Activated naive CD4-positive, alpha-beta T cell treated with anti-CD3 and anti-CD28 coated beads for 36 hours (primary cell): Measurements from ENCODE around the gene TMEM208. TPM values are rescaled to one million over a fixed set of nuclear protein-coding genes. Genes with fewer than 3 reads are reported as not detected.

Source experiments
- CTCF ChIA-PET: fragments of 350-600 bp; sonication (Branson Sonifier 250); formaldehyde crosslinking; loops from one replicate; lab custom pipeline; 2021; ENCODE audit warnings: antibody characterized with exemption; lab: Charles Lee
- DNase-seq: peaks from one replicate; pipeline ENCODE4 v3.0.0-alpha.2; 2020
- H3K27ac Mint-ChIP-seq: one replicate; pipeline ENCODE4 v1.8.0; 2021; ENCODE audit warnings: mild to moderate bottlenecking, mixed read lengths
- H3K27me3 Mint-ChIP-seq: one replicate; pipeline ENCODE4 v1.8.0; 2021; ENCODE audit warnings: low read depth, mixed read lengths
- H3K36me3 Mint-ChIP-seq: one replicate; pipeline ENCODE4 v1.8.0; 2021; ENCODE audit warnings: low read depth, mixed read lengths
- H3K4me1 Mint-ChIP-seq: one replicate; pipeline ENCODE4 v1.8.0; 2021; ENCODE audit warnings: low read depth, mixed read lengths
- H3K4me3 Mint-ChIP-seq: one replicate; pipeline ENCODE4 v1.8.0; 2021; ENCODE audit warnings: mild to moderate bottlenecking, moderate library complexity, mixed read lengths
- H3K9me3 Mint-ChIP-seq: one replicate; pipeline ENCODE4 v1.8.0; 2021; ENCODE audit warnings: mixed read lengths
- intact Hi-C: fragments of 100-400 bp; cut with micrococcal nuclease; formaldehyde crosslinking; loops from one replicate; pipeline ENCODE4 v1.15.1; 2023
- total RNA-seq, 2 experiments: library from RNA; stranded (reverse); gene quantifications; one replicate each; pipeline ENCODE4 v1.2.3, GENCODE V29; 2021

The TMEM208 gene
- total RNA-seq, 2 experiments from 2014 or later = 24.6 to 29.4 TPM

GRCh38 chr16:67243481-67243880, 16.6 kb downstream of the TMEM208 start:
- CTCF ChIA-PET = interaction anchor here (0.6 to 1.3 kb wide), 3 partner anchors 17 to 187 kb away, joined by 3 to 6 read pairs (median 3); partner anchors contain the start of genes HSD11B2 and TMEM208
- DNase-seq = no peak
- H3K27me3 Mint-ChIP-seq = no peaks in the 10 kb centered on the region
- no peaks in the 10 kb centered on the region for H3K9me3 Mint-ChIP-seq
- H3K4me1 Mint-ChIP-seq = peaks cover 46% of the 10 kb centered on the region
- H3K27ac Mint-ChIP-seq = peak overlapping the region; percentile 86
- peaks cover 3% of the 10 kb centered on the region for H3K36me3 Mint-ChIP-seq
- no peak overlapping the region for H3K4me3 Mint-ChIP-seq
- intact Hi-C loops = loop anchor here (10.0 kb wide), 1 partner anchor 841 kb away; the partner anchor contains the start of gene NFATC3

- peaks cover 51% of the 10 kb centered on the region for H3K4me1 Mint-ChIP-seq
- intact Hi-C loops = loop anchor here (1.0 to 10.0 kb wide), 11 partner anchors 17 to 840 kb away; partner anchors contain the start of genes CBFB, CTCF, E2F4 and FBXL8
- H3K9me3 Mint-ChIP-seq = no peaks in the 10 kb centered on the region
- H3K4me3 Mint-ChIP-seq = peak overlapping the region; percentile 89
- H3K36me3 Mint-ChIP-seq = peaks cover 3% of the 10 kb centered on the region
- H3K27ac Mint-ChIP-seq = peak overlapping the region; percentile 86
- peak; percentile 95 for DNase-seq
- CTCF ChIA-PET = interaction anchor here (0.9 to 1.5 kb wide), 11 partner anchors 13 to 237 kb away, joined by 3 to 9 read pairs (median 3); partner anchors contain the start of genes HSD11B2 and TMEM208
- H3K27me3 Mint-ChIP-seq = peaks cover 3% of the 10 kb centered on the region
Observed at GRCh38 chr16:67244387-67245185, 17.7 kb downstream of the TMEM208 start.

- CTCF ChIA-PET = interaction anchor here (0.9 to 1.5 kb wide), 5 partner anchors 18 to 236 kb away, joined by 3 to 9 read pairs (median 3); partner anchors contain the start of gene TMEM208
Observed at GRCh38 chr16:67245186-67245585, 18.3 kb downstream of the TMEM208 start.

GRCh38 chr16:67245674-67246080, 18.7 kb downstream of the TMEM208 start:
- H3K4me3 Mint-ChIP-seq = peak overlapping the region; percentile 89
- H3K36me3 Mint-ChIP-seq = peaks cover 3% of the 10 kb centered on the region
- no peak for DNase-seq
- peaks cover 8% of the 10 kb centered on the region for H3K27me3 Mint-ChIP-seq
- CTCF ChIA-PET = interaction anchor here (0.6 to 1.5 kb wide), 5 partner anchors 19 to 182 kb away, joined by 3 to 9 read pairs (median 3); partner anchors contain the start of gene TMEM208
- H3K27ac Mint-ChIP-seq = no peak overlapping the region
- intact Hi-C loops = loop anchor here (2.0 to 10.0 kb wide), 5 partner anchors 137 to 839 kb away; partner anchors contain the start of genes CTCF, NFATC3, PHAF1 and THAP11
- H3K9me3 Mint-ChIP-seq = no peaks in the 10 kb centered on the region
- peaks cover 58% of the 10 kb centered on the region for H3K4me1 Mint-ChIP-seq

More at GRCh38 chr16:67245186-67245585, 18.3 kb downstream of the TMEM208 start:
- H3K4me3 Mint-ChIP-seq = peak overlapping the region; percentile 89
- H3K9me3 Mint-ChIP-seq = no peaks in the 10 kb centered on the region
- DNase-seq = no peak
- peaks cover 57% of the 10 kb centered on the region for H3K4me1 Mint-ChIP-seq
- peak overlapping the region; percentile 86 for H3K27ac Mint-ChIP-seq
- peaks cover 3% of the 10 kb centered on the region for H3K36me3 Mint-ChIP-seq
- intact Hi-C loops = loop anchor here (2.0 to 10.0 kb wide), 4 partner anchors 260 to 840 kb away; partner anchors contain the start of genes CTCF, NFATC3 and THAP11
- H3K27me3 Mint-ChIP-seq = peaks cover 6% of the 10 kb centered on the region

- CTCF ChIA-PET = interaction anchor here (0.6 to 1.8 kb wide), 8 partner anchors 19 to 185 kb away, joined by 3 to 9 read pairs (median 4); partner anchors contain the start of genes HSD11B2, PLEKHG4 and TMEM208
- H3K27ac Mint-ChIP-seq = peak overlapping the region; percentile 76
- intact Hi-C loops = loop anchor here (2.0 to 10.0 kb wide), 4 partner anchors 137 to 839 kb away; partner anchors contain the start of genes CTCF, NFATC3, PHAF1 and THAP11
Observed at GRCh38 chr16:67246081-67246755, 19.3 kb downstream of the TMEM208 start.

GRCh38 chr16:67246756-67247191, 19.8 kb downstream of the TMEM208 start:
- CTCF ChIA-PET = interaction anchor here (1.4 to 1.8 kb wide), 4 partner anchors 32 to 184 kb away, joined by 3 to 6 read pairs (median 4); partner anchors contain the start of genes HSD11B2 and PLEKHG4

More at GRCh38 chr16:67246081-67246755, 19.3 kb downstream of the TMEM208 start:
- Mint-ChIP-seq H3K4me3 (peak overlapping the region; percentile 89), H3K27me3 (peaks cover 8% of the 10 kb centered on the region), H3K4me1 (peaks cover 57% of the 10 kb centered on the region), H3K36me3 (peaks cover 3% of the 10 kb centered on the region), H3K9me3 (no peaks in the 10 kb centered on the region)
- DNase-seq = peak; percentile 65

GRCh38 chr16:67247192-67248072, 20.5 kb downstream of the TMEM208 start, which contains the start of gene FHOD1:
FHOD1 (minus strand) TSS chr16:67247481; CDS start chr16:67247410, 71 bp downstream.
- intact Hi-C loops = loop anchor here (1.0 to 10.0 kb wide), 6 partner anchors 31 to 837 kb away; partner anchors contain the start of genes CTCF, NFATC3, PHAF1 and THAP11
- Mint-ChIP-seq H3K4me1 (peaks cover 49% of the 10 kb centered on the region), H3K9me3 (no peaks in the 10 kb centered on the region), H3K4me3 (peak within 1 kb of the TSS; percentile 89), H3K27ac (peak within 1 kb of the TSS; percentile 76), H3K27me3 (peaks cover 8% of the 10 kb centered on the region), H3K36me3 (no peaks in the 10 kb centered on the region)
- CTCF ChIA-PET = interaction anchor here (0.6 to 1.8 kb wide), 7 partner anchors 15 to 184 kb away, joined by 3 to 6 read pairs (median 3); partner anchors contain the start of genes HSD11B2 and PLEKHG4
- DNase-seq = peak; percentile 99

More at GRCh38 chr16:67246756-67247191, 19.8 kb downstream of the TMEM208 start:
- Mint-ChIP-seq H3K4me3 (peak overlapping the region; percentile 89), H3K27me3 (peaks cover 8% of the 10 kb centered on the region), H3K4me1 (peaks cover 52% of the 10 kb centered on the region), H3K27ac (peak overlapping the region; percentile 76), H3K36me3 (no peaks in the 10 kb centered on the region), H3K9me3 (no peaks in the 10 kb centered on the region)
- no peak for DNase-seq
- intact Hi-C loops = loop anchor here (1.0 to 10.0 kb wide), 6 partner anchors 32 to 838 kb away; partner anchors contain the start of genes CTCF, NFATC3, PHAF1 and THAP11

- DNase-seq = peak; percentile 32
- CTCF ChIA-PET = interaction anchor here (0.6 to 1.8 kb wide), 9 partner anchors 13 to 218 kb away, joined by 3 to 6 read pairs (median 3); no protein-coding TSS in a partner anchor
- H3K4me1 Mint-ChIP-seq = peaks cover 46% of the 10 kb centered on the region
- intact Hi-C loops = loop anchor here (5.0 to 10.0 kb wide), 3 partner anchors 314 to 837 kb away; partner anchors contain the start of genes CTCF, NFATC3 and THAP11
- peaks cover 8% of the 10 kb centered on the region for H3K27me3 Mint-ChIP-seq
- peak overlapping the region; percentile 63 for H3K27ac Mint-ChIP-seq
- H3K4me3 Mint-ChIP-seq = peak overlapping the region; percentile 89
- H3K9me3 Mint-ChIP-seq = no peaks in the 10 kb centered on the region
- no peaks in the 10 kb centered on the region for H3K36me3 Mint-ChIP-seq
Observed at GRCh38 chr16:67248073-67248400, 21.1 kb downstream of the TMEM208 start.

- H3K4me3 Mint-ChIP-seq = peak within 1 kb of the TSS; percentile 89
- no peaks in the 10 kb centered on the region for H3K9me3 Mint-ChIP-seq
- CTCF ChIA-PET = interaction anchor here (0.6 to 1.6 kb wide), 6 partner anchors 12 to 218 kb away, joined by 3 to 4 read pairs (median 3); no protein-coding TSS in a partner anchor
- intact Hi-C loops = loop anchor here (5.0 to 10.0 kb wide), 3 partner anchors 314 to 836 kb away; partner anchors contain the start of genes CTCF, NFATC3 and THAP11
- peaks cover 43% of the 10 kb centered on the region for H3K4me1 Mint-ChIP-seq
- peaks cover 8% of the 10 kb centered on the region for H3K27me3 Mint-ChIP-seq
- no peaks in the 10 kb centered on the region for H3K36me3 Mint-ChIP-seq
- peak; percentile 37 for DNase-seq
- peak within 1 kb of the TSS; percentile 63 for H3K27ac Mint-ChIP-seq
Observed at GRCh38 chr16:67248401-67249177, 21.7 kb downstream of the TMEM208 start, which contains the start of gene SLC9A5. SLC9A5 (plus strand) TSS chr16:67248979; CDS start chr16:67249015, 36 bp downstream.
